ENCODE measurements around the gene PNMA8C.

PNMA8C gene

GRCh38 chr19:46428239-46429135, at the start of gene PNMA8C:
TSS of gene PNMA8C (minus strand) at chr19:46428936. CDS start at chr19:46428359, 577 bp downstream.
- TF ChIP-seq HDGF (IDR thresholded peaks at IDR 0.05; ENCODE audit: borderline replicate concordance) = no peak
- no peak for TF ChIP-seq SUZ12 (IDR thresholded peaks at IDR 0.05)
- TF ChIP-seq CTBP1 (IDR thresholded peaks at IDR 0.05; ENCODE audit: borderline replicate concordance) = no peak
- no peak for TF ChIP-seq L3MBTL2 (conservative IDR thresholded peaks at IDR 0.05)
- no peak for TF ChIP-seq ARNT (IDR thresholded peaks at IDR 0.05)
- TF ChIP-seq FOXA1 (IDR thresholded peaks at IDR 0.05) = no peak
- DNase-seq (ENCODE audit: extremely low spot score) = no peak
- ChIA-PET CTCF (no interaction called here), POLR2A (interaction anchor here (2.9 kb wide), 1 partner anchor 15 kb away, joined by 15 read pairs; the partner anchor contains the start of gene CCDC8)

GRCh38 chr19:46475986-46476385, 47.2 kb upstream of the PNMA8C start:
- ChIA-PET POLR2A (no interaction called here), CTCF (no interaction called here)
- no peak for DNase-seq (ENCODE audit: extremely low spot score)
- no peak for TF ChIP-seq PKNOX1 (IDR thresholded peaks at IDR 0.05)
- no peak for TF ChIP-seq ARNT (IDR thresholded peaks at IDR 0.05)
- TF ChIP-seq SP1 (IDR thresholded peaks at IDR 0.05) = no peak
- TF ChIP-seq SUZ12 (IDR thresholded peaks at IDR 0.05) = no peak
- no peak for TF ChIP-seq FOXM1 (IDR thresholded peaks at IDR 0.05; ENCODE audit: borderline replicate concordance)
- TF ChIP-seq LEF1 (IDR thresholded peaks at IDR 0.05; ENCODE audit: borderline replicate concordance) = no peak
- no peak for TF ChIP-seq L3MBTL2 (conservative IDR thresholded peaks at IDR 0.05)
- no peak for TF ChIP-seq NFRKB (IDR thresholded peaks at IDR 0.05)
- TF ChIP-seq HDGF (IDR thresholded peaks at IDR 0.05; ENCODE audit: borderline replicate concordance) = no peak
- no peak for TF ChIP-seq CTBP1 (IDR thresholded peaks at IDR 0.05; ENCODE audit: borderline replicate concordance)
- TF ChIP-seq BHLHE40 (IDR thresholded peaks at IDR 0.05; ENCODE audit: borderline replicate concordance) = no peak
- no peak for TF ChIP-seq FOXA1 (IDR thresholded peaks at IDR 0.05)
- TF ChIP-seq ELF4 (IDR thresholded peaks at IDR 0.05) = no peak
- no peak for TF ChIP-seq FOXK2 (IDR thresholded peaks at IDR 0.05)
- TF ChIP-seq ZNF384 (IDR thresholded peaks at IDR 0.05) = no peak
- no peak for TF ChIP-seq TARDBP (IDR thresholded peaks at IDR 0.05)

- ChIA-PET POLR2A (no interaction called here), CTCF (no interaction called here)
- DNase-seq (ENCODE audit: extremely low spot score) = no peak
- TF ChIP-seq ELF4 (IDR thresholded peaks at IDR 0.05) = no peak
- TF ChIP-seq NFRKB (IDR thresholded peaks at IDR 0.05) = no peak
- TF ChIP-seq TARDBP (IDR thresholded peaks at IDR 0.05) = no peak
- no peak for TF ChIP-seq L3MBTL2 (conservative IDR thresholded peaks at IDR 0.05)
These were observed 45.5 kb upstream of the PNMA8C start for GRCh38 chr19:46474211-46474610.

- TF ChIP-seq FOXM1 (IDR thresholded peaks at IDR 0.05; ENCODE audit: borderline replicate concordance) = no peak
- TF ChIP-seq SP1 (IDR thresholded peaks at IDR 0.05) = no peak
- TF ChIP-seq PKNOX1 (IDR thresholded peaks at IDR 0.05) = no peak
- TF ChIP-seq SUZ12 (IDR thresholded peaks at IDR 0.05) = no peak
- TF ChIP-seq HDGF (IDR thresholded peaks at IDR 0.05; ENCODE audit: borderline replicate concordance) = no peak
- TF ChIP-seq FOXK2 (IDR thresholded peaks at IDR 0.05) = no peak
- TF ChIP-seq ARNT (IDR thresholded peaks at IDR 0.05) = no peak
- no peak for TF ChIP-seq LEF1 (IDR thresholded peaks at IDR 0.05; ENCODE audit: borderline replicate concordance)
- TF ChIP-seq ELF4 (IDR thresholded peaks at IDR 0.05) = no peak
- no peak for TF ChIP-seq FOXA1 (IDR thresholded peaks at IDR 0.05)
- no peak for TF ChIP-seq ZNF384 (IDR thresholded peaks at IDR 0.05)
- TF ChIP-seq BHLHE40 (IDR thresholded peaks at IDR 0.05; ENCODE audit: borderline replicate concordance) = no peak
- no peak for TF ChIP-seq NFRKB (IDR thresholded peaks at IDR 0.05)
- TF ChIP-seq L3MBTL2 (conservative IDR thresholded peaks at IDR 0.05) = no peak
- TF ChIP-seq TARDBP (IDR thresholded peaks at IDR 0.05) = no peak
- no peak for TF ChIP-seq CTBP1 (IDR thresholded peaks at IDR 0.05; ENCODE audit: borderline replicate concordance)
- ChIA-PET POLR2A (no interaction called here), CTCF (no interaction called here)
These were observed 43.9 kb upstream of the PNMA8C start for GRCh38 chr19:46472592-46472991.

GRCh38 chr19:46471811-46472543, 43.2 kb upstream of the PNMA8C start:
- CTCF ChIA-PET = no interaction called here
- TF ChIP-seq ZNF384 (IDR thresholded peaks at IDR 0.05) = no peak
- no peak for TF ChIP-seq TARDBP (IDR thresholded peaks at IDR 0.05)
- no peak for TF ChIP-seq FOXM1 (IDR thresholded peaks at IDR 0.05; ENCODE audit: borderline replicate concordance)
- no peak for TF ChIP-seq SP1 (IDR thresholded peaks at IDR 0.05)
- TF ChIP-seq ELF4 (IDR thresholded peaks at IDR 0.05) = no peak
- TF ChIP-seq CTBP1 (IDR thresholded peaks at IDR 0.05; ENCODE audit: borderline replicate concordance) = no peak
- no peak for TF ChIP-seq FOXA1 (IDR thresholded peaks at IDR 0.05)
- no peak for TF ChIP-seq LEF1 (IDR thresholded peaks at IDR 0.05; ENCODE audit: borderline replicate concordance)
- TF ChIP-seq HDGF (IDR thresholded peaks at IDR 0.05; ENCODE audit: borderline replicate concordance) = no peak
- TF ChIP-seq SUZ12 (IDR thresholded peaks at IDR 0.05) = no peak
- DNase-seq (ENCODE audit: extremely low spot score) = no peak
- POLR2A ChIA-PET = interaction anchor here (1.1 kb wide), 1 partner anchor 58 kb away, joined by 3 read pairs; the partner anchor contains the start of gene CCDC8

More at GRCh38 chr19:46472592-46472991, 43.9 kb upstream of the PNMA8C start:
- no peak for DNase-seq (ENCODE audit: extremely low spot score)

GRCh38 chr19:46471116-46471733, 42.5 kb upstream of the PNMA8C start, which contains the start of gene PNMA8A:
TSS of gene PNMA8A (minus strand) at chr19:46471563. CDS start at chr19:46471035, 528 bp downstream.
- POLR2A ChIA-PET = interaction anchor here (0.8 to 1.1 kb wide), 2 partner anchors 58 to 65 kb away, joined by 3 read pairs; partner anchors contain the start of gene CCDC8
- CTCF ChIA-PET = no interaction called here
- peak; percentile 88 for DNase-seq (ENCODE audit: extremely low spot score)
- TF ChIP-seq NFRKB (IDR thresholded peaks at IDR 0.05) = no peak
- TF ChIP-seq L3MBTL2 (conservative IDR thresholded peaks at IDR 0.05) = peak; percentile 95
- TF ChIP-seq LEF1 (IDR thresholded peaks at IDR 0.05; ENCODE audit: borderline replicate concordance) = no peak
- TF ChIP-seq BHLHE40 (IDR thresholded peaks at IDR 0.05; ENCODE audit: borderline replicate concordance) = no peak
- no peak for TF ChIP-seq FOXK2 (IDR thresholded peaks at IDR 0.05)
- TF ChIP-seq TARDBP (IDR thresholded peaks at IDR 0.05) = no peak

Data from HEK293T (cell line).